Measurements from ENCODE around the gene SPATA12.

DNA sequence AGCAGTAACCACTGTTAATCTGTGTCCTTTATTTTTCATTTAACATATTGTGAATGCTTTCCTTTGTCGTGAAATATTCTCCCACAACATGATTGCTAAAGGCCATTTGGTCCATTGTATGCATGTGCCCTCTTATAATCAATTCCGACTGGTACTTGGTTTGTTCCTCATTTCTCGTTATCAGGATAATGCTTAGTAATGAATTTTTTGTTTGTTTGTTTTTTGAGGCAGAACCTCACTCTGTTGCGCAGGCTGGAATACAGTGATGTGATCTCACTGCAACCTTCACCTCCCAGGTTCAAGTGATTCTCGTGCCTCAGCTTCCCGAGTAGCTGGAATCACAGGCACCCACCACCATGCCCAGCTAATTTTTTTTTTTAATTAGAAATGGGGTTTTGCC is 22.0 kb downstream of the SPATA12 start:
- TF ChIP-seq, protein P1, sequence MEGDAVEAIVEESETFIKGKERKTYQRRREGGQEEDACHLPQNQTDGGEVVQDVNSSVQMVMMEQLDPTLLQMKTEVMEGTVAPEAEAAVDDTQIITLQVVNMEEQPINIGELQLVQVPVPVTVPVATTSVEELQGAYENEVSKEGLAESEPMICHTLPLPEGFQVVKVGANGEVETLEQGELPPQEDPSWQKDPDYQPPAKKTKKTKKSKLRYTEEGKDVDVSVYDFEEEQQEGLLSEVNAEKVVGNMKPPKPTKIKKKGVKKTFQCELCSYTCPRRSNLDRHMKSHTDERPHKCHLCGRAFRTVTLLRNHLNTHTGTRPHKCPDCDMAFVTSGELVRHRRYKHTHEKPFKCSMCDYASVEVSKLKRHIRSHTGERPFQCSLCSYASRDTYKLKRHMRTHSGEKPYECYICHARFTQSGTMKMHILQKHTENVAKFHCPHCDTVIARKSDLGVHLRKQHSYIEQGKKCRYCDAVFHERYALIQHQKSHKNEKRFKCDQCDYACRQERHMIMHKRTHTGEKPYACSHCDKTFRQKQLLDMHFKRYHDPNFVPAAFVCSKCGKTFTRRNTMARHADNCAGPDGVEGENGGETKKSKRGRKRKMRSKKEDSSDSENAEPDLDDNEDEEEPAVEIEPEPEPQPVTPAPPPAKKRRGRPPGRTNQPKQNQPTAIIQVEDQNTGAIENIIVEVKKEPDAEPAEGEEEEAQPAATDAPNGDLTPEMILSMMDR (conservative IDR thresholded peaks at IDR 0.05; ENCODE audit: low read depth, low read length), result no peak
- TF ChIP-seq EZH2 (IDR thresholded peaks at IDR 0.05; ENCODE audit: borderline replicate concordance, low read depth, low read length, poor library complexity, severe bottlenecking), result no peak
